T-helper 2 cell treated with Interferon-gamma antibody and Interleukin-4, amounts not matched to agents 100 ng/mL and 5 ng/mL, for 36 hours (primary cell): ENCODE measurements around the gene GOT2. TPM values are rescaled to one million over a fixed set of nuclear protein-coding genes. Genes with fewer than 3 reads are reported as not detected.
"Not testable (repeated sequence)": the region's sequence is repeated elsewhere in the genome, so short reads cannot be mapped to it uniquely, and the experiment has no call there.

Experiments
- intact Hi-C: fragments of 100-400 bp; cut with micrococcal nuclease; formaldehyde crosslinking; loops from one replicate; pipeline ENCODE4 v1.15.1; 2023
- total RNA-seq: library from RNA; stranded (reverse); gene quantifications from 2 replicates; pipeline ENCODE4 v1.2.3, GENCODE V29; 2022

GOT2 gene
- total RNA-seq, 1 donor from 2014 or later: 85.3 TPM

DNA sequence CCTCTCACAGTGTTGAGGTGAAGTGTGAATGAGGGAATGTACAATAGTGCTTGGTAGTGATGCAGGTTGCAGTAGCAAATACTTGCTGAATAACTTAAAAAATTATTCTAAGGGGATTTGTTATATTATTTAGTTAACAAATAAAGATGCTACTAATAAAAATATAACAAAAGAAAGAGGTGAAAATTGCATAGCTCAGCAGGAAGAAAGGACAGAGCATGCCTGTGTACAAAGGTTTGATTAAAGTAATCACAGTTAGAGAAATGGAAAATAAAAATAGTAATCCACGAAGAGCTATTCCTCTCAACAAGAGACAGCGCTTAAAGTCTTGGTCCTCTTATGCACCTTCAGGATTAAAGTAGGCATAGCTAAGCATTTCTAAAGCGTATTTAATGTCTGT lies 11.0 kb downstream of the GOT2 start:
- intact Hi-C loops: no loop called here

GRCh38 chr16:58717994-58718393 lies 16.1 kb downstream of the GOT2 start:
- intact Hi-C loops: no loop called here

GRCh38 chr16:58716468-58716867 lies 17.6 kb downstream of the GOT2 start:
- intact Hi-C loops: no loop called here

DNA sequence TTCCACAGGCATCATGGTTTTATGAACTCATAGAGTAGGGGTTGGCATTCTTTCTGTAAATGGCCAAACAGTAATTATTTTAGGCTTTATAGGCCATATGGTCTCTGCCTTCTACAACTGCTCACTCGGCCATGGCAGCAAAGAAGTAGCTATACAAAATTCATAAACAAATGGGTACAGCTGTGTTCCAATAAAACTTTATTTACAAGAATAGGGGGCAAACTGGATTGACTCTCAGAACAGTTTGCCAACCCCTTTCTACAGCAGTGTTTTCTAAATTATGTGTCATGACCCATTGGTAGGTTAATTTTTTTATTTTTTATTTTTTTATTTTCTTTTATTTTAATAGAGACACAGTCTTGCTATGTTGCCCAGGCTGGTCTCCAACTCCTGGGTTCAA lies 20.4 kb downstream of the GOT2 start:
- intact Hi-C loops: no loop called here

DNA sequence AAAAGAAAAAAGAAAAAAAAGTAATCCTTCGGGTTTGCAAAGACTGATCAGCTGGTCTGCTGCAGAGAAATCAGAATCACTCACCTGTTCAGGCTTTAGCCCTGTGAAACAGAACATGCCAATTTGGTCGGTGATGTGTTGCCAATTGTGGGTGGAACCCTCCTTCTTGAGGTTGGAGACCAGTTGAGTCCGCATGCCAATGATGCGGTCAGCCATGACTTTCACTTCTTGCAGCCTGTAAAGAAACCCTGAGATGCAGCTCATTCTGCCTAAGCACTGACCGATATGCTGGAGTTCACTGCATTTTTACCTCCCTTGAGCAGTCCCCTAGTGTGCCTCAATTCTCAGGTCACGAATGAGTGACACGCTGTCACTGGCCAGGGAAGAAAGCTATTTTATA lies 24.8 kb downstream of the GOT2 start:
- intact Hi-C loops: no loop called here

DNA sequence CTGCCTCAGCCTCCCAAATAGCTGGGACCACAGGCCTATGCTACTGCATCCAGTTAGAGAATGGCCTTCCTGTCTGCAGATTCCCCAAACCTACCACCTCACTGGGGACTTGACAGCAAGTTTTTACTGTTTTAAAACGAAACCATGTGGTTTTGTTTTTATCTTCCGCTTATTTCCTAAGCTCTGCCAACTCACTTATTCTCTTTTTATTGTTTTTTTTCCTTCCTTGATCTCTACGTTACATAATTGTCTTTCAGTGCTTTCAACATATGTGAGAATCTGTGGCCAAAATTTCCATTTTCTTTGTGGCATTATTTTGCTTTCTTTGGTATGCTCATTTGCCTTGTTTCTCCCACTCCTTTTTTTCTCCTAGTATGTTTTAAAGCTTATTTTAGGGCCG lies 35.0 kb downstream of the GOT2 start:
- intact Hi-C loops: no loop called here

GRCh38 chr16:58695368-58695767 lies 38.7 kb downstream of the GOT2 start:
- intact Hi-C loops: no loop called here

DNA sequence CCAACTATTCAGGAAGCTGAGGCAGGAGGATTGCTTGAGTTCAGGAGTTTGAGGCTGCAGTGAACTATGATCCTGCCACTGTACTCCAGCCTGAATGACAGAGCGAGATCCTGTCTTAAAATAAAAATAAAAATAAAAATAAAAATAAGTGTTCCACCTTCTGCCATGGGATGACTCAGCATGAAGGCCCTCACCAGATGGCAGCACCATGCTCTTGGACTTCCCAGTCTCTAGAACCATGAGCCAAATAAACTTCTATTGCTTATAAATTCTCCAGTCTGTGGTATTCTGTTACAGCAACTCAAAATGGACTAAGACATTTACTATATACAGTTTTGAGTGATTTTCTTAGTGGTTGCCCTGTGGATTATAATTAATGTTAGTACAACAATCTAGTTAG lies 41.7 kb downstream of the GOT2 start:
- intact Hi-C loops: no loop called here

GRCh38 chr16:58686985-58687706 lies 47.0 kb downstream of the GOT2 start:
- intact Hi-C loops: not testable (repeated sequence)

- intact Hi-C loops: no loop called here
Measured at GRCh38 chr16:58685084-58685449, 49.0 kb downstream of the GOT2 start.

DNA sequence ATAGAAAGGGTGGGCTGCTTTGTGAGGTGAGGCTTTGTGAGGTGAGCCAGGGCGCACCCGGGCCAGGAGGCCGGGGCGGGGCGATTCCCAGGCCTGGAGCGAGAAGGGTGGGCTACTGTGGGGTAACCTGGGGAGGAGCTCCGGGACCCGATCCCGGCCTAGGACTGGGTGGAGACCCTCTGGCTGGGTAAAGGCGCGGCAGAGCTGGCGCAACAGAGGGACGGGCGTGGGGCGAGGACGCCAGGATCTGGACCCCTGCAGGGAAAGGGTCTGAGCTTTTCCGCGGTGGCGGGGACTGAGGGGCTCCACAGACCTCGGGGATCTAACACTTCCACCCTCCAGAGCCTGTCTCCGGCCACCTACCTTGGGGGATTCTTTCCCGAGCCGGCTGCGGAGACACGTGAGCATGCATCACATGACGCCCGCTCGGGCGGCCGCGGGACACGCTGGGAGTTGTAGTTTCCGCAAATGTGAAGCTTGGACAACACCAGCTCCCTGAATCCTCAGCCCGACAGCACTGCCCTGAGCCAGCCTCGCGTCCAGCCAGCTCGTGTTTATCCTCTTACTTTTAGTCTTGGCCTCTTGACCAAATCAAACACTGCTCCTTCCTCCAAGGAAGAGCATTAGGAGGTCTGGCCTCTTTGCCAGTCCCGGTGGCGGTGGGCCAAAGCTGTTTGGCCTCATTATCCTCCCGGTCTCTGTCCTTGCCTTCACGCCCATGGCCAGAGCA lies 49.6 kb downstream of the GOT2 start, which contains the start of gene SLC38A7:
Gene SLC38A7, minus strand, starts transcription at position 417 of the 730 bp plus-strand sequence. CDS start 4,644 bp downstream, outside the sequence.
- intact Hi-C loops: loop anchor here (1.0 to 5.0 kb wide), 4 partner anchors 50 to 292 kb away; partner anchors contain the start of genes GINS3, GOT2 and SETD6

DNA sequence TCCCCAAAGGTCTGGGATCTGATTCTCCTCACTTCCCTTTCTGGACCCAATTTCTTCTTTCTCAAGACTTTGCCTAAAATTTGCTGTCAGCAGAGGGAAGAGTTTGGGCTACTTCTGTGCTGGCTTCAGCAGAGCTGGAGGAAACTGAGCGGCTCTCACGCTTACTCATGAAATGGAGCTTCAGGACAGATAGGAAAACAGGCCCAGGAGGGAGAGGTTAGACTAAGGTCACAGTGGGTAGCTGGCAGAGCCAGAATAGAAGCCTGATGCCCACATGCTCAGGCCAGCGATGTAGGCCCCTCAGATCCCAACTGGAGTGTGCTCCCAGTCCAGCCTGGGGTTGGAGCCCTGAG lies 50.1 kb downstream of the GOT2 start:
- intact Hi-C loops: loop anchor here (1.0 to 5.0 kb wide), 4 partner anchors 50 to 292 kb away; partner anchors contain the start of genes GINS3, GOT2 and SETD6

DNA sequence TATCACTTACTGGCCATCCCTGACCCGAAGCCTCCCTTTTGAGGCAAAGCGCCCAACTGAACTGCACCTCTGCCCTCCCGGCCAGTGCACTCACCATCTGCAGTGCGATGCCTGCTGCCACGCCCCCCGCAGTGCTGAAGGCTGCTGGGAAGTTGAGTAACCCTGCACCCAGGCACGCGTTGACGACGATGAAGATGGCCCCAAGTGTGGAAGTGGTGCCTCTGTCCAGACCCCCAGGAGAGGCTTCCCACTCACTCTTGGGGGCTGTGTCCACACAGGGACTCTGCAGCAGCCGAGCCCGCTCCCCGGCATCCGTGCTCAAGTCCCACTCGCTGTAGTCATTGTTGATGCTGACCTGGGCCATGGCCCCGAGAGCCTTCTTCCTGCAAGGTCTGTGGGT lies 54.4 kb downstream of the GOT2 start:
- intact Hi-C loops: loop anchor here (5.0 kb wide), 1 partner anchor 162 kb away; the partner anchor contains the start of gene SETD6

DNA sequence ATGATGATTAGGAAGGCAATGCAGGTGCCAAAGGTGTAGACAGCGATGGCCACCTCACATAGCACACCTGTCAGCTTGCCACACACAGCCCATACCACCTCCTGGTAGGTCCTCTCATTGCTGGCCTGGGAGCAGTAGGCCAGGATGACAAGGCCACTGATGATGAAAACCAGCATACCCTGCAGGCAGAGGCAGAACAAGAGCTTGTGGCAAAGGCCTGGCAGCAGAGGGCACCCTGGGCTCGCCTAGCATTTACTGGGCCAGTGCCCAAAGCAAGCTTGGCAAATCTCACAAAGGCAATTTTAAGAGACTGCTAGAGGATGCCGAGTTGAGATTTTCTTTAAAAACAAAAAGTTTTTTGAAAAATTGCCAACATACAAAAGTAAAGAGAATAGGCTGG lies 55.4 kb downstream of the GOT2 start:
- intact Hi-C loops: no loop called here

DNA sequence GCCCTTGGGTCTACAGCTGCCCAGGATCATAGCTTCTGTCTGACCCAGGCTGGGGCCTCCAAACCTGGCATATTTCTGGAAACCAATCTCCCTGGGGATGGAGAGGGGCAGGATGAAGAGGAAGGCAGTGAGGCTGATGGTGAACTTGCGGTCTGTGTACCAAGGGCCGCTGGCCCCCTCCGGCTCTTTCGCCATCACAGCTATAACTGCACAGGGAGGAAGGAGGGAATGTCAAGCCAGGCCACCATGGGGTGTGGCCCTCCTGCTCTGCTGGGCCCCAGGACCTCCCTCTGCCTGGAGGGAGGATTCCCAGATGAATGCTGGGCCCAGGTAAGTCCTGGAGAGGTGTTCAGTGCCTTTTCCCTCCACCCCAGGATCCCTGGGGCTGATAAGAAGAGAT lies 55.8 kb downstream of the GOT2 start:
- intact Hi-C loops: no loop called here

DNA sequence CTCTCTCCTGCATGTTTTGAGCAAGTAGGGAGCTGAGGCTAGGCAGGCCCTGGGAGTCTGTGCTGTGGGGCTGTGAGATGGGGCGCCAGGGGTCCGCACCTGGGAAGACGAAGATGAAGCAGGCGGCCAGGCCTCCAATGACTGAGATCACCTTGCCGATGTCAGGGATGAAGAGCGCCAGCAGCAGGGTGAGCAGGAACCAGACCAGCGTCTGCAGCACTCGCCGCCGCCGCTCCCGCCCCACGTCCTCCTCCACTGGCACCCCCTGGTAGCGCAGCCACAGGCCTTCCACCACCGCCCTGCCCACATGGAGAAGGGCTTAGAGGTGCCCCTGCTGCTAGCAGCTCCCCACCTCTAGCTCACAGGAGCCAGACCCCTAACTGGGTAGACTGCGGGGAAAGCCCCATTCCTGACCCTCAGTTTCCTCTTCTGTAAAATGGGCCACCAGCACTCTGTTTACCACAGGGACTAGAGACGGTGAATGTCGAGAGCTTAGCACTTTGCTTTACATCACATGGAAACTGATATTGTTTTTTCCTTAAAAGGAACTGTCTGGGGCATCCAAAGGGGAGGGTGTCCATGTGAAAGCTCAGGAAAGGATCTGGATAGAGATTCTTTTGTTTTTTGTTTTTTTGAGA lies 63.1 kb downstream of the GOT2 start:
- intact Hi-C loops: no loop called here

DNA sequence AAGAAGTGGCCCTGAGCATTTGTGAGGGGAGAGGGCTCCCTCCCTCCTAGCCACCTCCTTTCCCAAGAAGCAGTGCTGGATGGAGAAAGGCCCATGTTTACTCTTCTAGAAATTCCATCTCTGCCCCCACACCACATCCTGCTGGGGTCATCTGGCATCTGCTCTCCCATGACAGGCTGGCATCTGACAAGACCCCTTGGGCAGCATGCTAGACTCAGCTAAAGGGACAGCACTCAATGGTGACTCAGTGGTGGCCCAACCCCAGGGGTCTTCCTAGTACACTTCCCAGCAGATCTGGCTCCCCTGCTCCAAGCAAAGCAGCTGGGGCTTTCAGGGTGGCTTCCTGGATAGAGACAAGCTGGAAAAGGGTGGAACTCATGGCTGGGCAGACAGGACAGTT lies 63.9 kb downstream of the GOT2 start:
- intact Hi-C loops: no loop called here

DNA sequence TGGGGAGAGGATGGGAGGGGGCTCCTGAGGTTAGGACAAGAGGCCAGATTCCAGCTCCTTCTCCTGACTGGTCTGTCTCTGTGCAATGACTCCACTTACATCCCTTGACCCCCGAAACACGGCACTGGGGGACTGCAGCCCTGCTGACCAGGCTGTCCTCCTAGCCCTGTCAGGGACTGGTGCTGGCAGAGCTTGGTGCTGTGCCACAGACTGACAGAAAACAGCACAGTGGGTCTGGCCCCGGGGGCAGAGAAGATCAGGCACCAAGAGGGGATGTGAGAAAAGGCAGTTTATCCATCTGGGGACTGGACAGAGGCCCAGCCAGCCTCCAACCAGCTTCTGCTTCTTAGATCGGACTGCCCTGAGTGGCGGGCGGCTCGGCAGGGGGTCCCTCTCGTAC lies 68.9 kb downstream of the GOT2 start:
- intact Hi-C loops: no loop called here

DNA sequence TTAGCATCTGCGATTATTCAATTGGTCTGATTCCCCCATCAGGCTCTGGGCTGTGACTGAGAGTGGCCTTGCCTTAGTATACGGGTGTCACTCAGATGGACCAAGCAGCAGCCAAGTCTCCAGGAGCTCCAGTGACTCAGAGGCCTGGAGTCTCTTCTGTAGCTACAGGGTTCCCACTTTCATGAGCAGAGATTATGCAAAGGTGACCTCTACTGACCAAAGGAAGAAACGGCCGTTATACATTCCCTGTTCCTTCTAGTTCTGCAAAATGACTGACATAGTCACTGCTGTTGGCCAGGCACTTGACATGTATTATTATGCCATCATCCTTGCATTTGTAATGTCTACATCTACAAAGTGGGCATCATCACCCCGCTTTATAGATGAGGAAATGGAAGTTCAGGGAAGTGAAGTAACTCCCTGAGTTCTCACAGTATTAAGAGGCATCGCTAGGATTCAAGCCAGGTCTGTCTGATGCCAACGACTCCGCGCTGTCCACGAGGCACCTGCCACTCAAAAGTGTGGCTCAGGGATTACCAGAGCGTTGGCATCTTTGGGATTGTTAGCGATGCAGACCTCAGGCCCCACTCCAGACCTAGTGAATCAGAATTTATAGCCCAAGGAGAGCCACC lies 72.8 kb downstream of the GOT2 start:
- intact Hi-C loops: loop anchor here (1.0 kb wide), 2 partner anchors 95 to 149 kb away; no protein-coding TSS in a partner anchor

DNA sequence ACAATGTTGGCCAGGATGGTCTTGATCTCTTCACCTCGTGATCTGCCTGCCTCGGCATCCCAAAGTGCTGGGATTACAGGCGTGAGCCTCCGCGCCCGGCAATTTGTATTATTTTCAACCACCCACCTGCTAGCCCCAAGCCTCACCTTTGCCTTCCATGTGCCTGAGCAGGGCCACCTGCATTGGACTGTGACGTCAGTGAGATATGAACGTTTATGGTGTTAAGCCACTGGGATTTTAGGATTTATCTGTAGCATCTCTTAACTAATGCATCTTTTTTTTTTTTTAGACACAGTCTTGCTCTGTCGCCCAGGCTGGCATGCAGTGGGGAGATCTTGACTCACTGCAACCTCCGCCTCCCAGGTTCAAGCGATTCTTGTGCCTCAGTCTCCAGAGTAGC lies 74.2 kb downstream of the GOT2 start:
- intact Hi-C loops: not testable (repeated sequence)

DNA sequence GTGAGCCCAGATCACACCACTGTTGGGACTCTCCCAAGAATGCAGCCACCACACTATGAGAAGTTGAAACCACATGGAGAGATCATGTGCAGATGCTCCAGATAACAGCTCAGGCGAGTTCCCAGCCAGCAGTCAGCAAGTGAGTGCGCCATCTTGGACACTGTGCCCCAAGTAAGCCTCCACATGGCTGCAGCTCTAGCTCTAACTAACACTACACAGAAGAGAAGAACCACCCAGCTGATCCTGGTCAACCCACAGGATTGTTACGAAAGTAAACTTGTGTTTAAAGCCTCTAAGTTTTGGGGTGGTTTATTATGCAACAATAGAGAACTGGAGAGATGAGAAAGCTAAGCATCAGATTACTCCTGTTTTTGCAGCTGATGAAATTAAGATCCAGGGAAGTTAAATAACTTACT lies 75.3 kb downstream of the GOT2 start:
- intact Hi-C loops: no loop called here
